ENCODE data around the gene RPL23. TPM values are rescaled to one million over a fixed set of nuclear protein-coding genes. Genes with fewer than 3 reads are reported as not detected.

The RPL23 gene
- total and polyA plus RNA-seq, 9 of the 15 experiments (the other 6 are each of a cell fraction or from before 2014, with no cell fraction given), result 1,745 to 3,667 (median 3,096) TPM

- no peak overlapping the region for H3K4me2 ChIP-seq (ENCODE audit: insufficient read depth, low read length)
- no TSS peak for BruUV-seq (replicated peaks)
- H2AFZ ChIP-seq (ENCODE audit: low read depth, low read length), result no peak overlapping the region
- no peaks in the 10 kb centered on the region for H3K9me3 ChIP-seq (replicated peaks; ENCODE audit: control insufficient read depth, insufficient read depth, low read depth, low read length)
- FAIRE-seq, result no peak
- 92% methylated on average over 5 of the region's 5 CpGs for WGBS (ENCODE audit: insufficient coverage, low coverage, missing lambda C conversion rate)
- no peak for ATAC-seq
- no peak for TF ChIP-seq PURB (CRISPR knock-in tag; IDR thresholded peaks at IDR 0.05; ENCODE audit: low read depth)
- no peak for TF ChIP-seq ZNF449 (CRISPR knock-in tag; IDR thresholded peaks at IDR 0.05)
- TF ChIP-seq ZBTB7A (IDR thresholded peaks at IDR 0.05; ENCODE audit: borderline replicate concordance, control insufficient read depth, low read depth, low read length), result 0 out of 2 replicates have a peak, but pooled peaks have one; percentile 16
- TF ChIP-seq USF2 (CRISPR knock-in tag; IDR thresholded peaks at IDR 0.05), result no peak
- TF ChIP-seq ZNF239 (CRISPR knock-in tag; IDR thresholded peaks at IDR 0.05), result no peak
- no peak overlapping the region; a peak in 1 of 4 replicates for H3K9ac ChIP-seq (ENCODE audit: insufficient read depth in 1 of 2, low read depth in 2 of 2, low read length in 2 of 2)
- no peak overlapping the region for H3K27ac ChIP-seq (ENCODE audit: extremely low read depth, low read depth, low read length)
- H3K9me1 ChIP-seq (ENCODE audit: control insufficient read depth, insufficient read depth, low read length), result peaks cover 17% of the 10 kb centered on the region
- in situ Hi-C loops (cut with MboI), result no loop called here
- POLR2A ChIA-PET, result no interaction called here
- intact Hi-C loops (cut with micrococcal nuclease), result no loop called here
- peaks cover 17 to 34% of the 10 kb centered on the region in 2 experiments for H3K4me1 ChIP-seq (replicated peaks in 1 of 2; ENCODE audit: control insufficient read depth in 2 of 2, insufficient read depth in 2 of 2, low read length in 2 of 2)
- DNase-seq (ENCODE audit: extremely low read depth in 1 of 4, low spot score in 3 of 4), result no peak
- peaks cover 55% of the 10 kb centered on the region for H4K20me1 ChIP-seq (replicated peaks; ENCODE audit: control insufficient read depth, insufficient read depth, low read length)
- H3K79me2 ChIP-seq (ENCODE audit: control insufficient read depth, insufficient read depth, low read length), result peaks cover 81% of the 10 kb centered on the region
- peaks cover 68% of the 10 kb centered on the region for H3K36me3 ChIP-seq (ENCODE audit: control insufficient read depth, insufficient read depth, low read length)
- H3K4me3 ChIP-seq, result no peak overlapping the region
- CTCF ChIA-PET (ENCODE audit: low intra/inter-chr PET ratio), result no interaction called here
- H3K27me3 ChIP-seq (ENCODE audit: control insufficient read depth in 2 of 2, insufficient read depth in 2 of 2, low read length in 2 of 2), result no peaks in the 10 kb centered on the region
These were observed 22.1 kb upstream of the RPL23 start for GRCh38 chr17:38875477-38876075.
